Upper lobe of right lung (tissue), 1 donor: ENCODE results near the gene TEX264. TPM values are rescaled to one million over a fixed set of nuclear protein-coding genes. Genes with fewer than 3 reads are reported as not detected.
A peak's percentile ranks its signal among the peaks of the same experiment; 100 is the strongest.

ENCODE experiments used
- ATAC-seq: fragments of 200-7000 bp; cut with Tn5 transposase; one replicate; pipeline ENCODE4 v1.9.1; 2020; ENCODE audit warnings: mild to moderate bottlenecking, moderate library complexity
- DNase-seq: peaks from one replicate; pipeline ENCODE4 v3.0.0-alpha.2; 2020
- H3K27ac ChIP-seq: fragments of 200-600 bp; one replicate; pipeline ENCODE4 v1.8.0; 2022
- H3K27me3 ChIP-seq: fragments of 200-600 bp; one replicate; pipeline ENCODE4 v1.8.0; 2022; ENCODE audit warnings: mild to moderate bottlenecking
- H3K36me3 ChIP-seq: fragments of 200-600 bp; one replicate; pipeline ENCODE4 v1.8.0; 2022
- H3K4me1 ChIP-seq: fragments of 200-600 bp; one replicate; pipeline ENCODE4 v1.8.0; 2022
- H3K4me3 ChIP-seq: fragments of 200-600 bp; one replicate; pipeline ENCODE4 v1.8.0; 2022; ENCODE audit warnings: mild to moderate bottlenecking
- H3K9me3 ChIP-seq: fragments of 200-600 bp; one replicate; pipeline ENCODE4 v1.8.0; 2022
- intact Hi-C: fragments of 100-400 bp; cut with DNase I; formaldehyde crosslinking; loops from one replicate; pipeline ENCODE4 v1.11.0; 2022
- total RNA-seq: library from RNA; stranded (reverse); fragmentation: NEBNext Ultra II Directional; extraction: Animal tissue kit (Norgen Biotek cat#: 25700); gene quantifications from one replicate; pipeline ENCODE4 v1.2.1, GENCODE V29; 2021
- TF ChIP-seq, protein P1 (sequence below): fragments of 200-600 bp; IDR thresholded peaks from one replicate; pipeline ENCODE4 v1.8.0; 2022; ENCODE audit warnings: antibody characterized with exemption
- donor health status: DM: no; HTN: yes; CAD: no; lungs with severe emphysema.

The TEX264 gene
- total RNA-seq, 1 donor from 2014 or later, result 51.0 TPM

DNA sequence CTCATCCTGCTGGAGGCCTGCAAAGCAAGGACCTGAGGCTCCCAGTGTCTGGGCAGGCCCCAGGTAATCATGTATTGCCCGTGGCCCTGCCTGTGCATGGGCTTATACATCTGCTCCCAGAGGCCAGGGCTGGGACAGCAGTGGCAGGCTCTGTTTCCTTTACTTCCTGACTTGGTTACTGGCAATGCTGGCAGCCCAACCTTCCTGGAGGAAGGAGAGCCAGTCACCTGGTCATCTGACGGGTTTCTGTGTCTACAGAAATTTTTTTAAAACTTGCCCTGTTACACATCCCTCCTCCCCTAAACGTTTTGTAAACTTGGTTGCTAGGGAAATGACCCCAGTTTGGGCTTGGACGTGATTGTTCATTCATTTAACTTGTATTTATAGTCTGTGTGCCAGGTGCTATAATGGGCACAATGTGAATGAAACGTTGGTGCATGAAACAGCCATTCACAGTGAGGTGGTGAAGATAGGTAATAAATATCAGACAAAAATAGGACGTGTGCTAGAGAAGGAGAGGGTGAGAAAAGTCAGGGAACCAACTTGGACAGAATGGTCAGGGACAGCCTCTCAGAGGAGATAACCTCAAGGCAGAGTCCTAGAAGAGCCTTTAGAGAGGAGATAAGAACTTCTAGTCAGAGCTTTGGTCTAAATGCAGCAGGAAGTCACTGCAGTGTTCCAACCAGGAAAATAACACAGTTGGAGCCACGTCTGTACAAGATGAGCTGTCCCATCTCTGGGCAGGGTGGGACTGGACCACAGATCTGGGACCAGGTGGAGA, 14.1 kb downstream of the TEX264 start:
- no peak for DNase-seq

DNA sequence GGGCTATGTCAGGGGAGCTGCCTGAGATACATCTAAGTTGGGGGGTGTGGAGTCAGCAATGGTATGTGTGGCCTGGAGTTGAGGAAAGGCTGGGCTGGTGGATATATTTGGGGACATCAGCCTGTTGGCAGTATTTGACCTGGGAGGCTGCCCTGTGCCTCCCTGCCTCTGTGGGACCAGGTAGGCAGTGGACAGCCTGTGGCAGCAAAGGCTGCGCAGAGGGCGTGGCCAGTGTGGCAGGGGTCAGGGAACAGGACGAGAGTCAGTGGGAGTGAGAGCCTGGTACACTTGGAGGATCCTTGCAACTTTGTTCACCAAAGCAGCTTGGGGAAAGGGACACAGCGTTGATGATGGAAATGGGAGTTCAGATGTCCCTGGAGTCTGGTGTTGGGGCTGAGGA, 15.0 kb downstream of the TEX264 start:
- Histone ChIP-seq H3K4me3 (no peak overlapping the region), H3K9me3 (no peaks in the 10 kb centered on the region), H3K4me1 (peaks cover 56% of the 10 kb centered on the region), H3K36me3 (peaks cover 33% of the 10 kb centered on the region), H3K27me3 (no peaks in the 10 kb centered on the region), H3K27ac (peak overlapping the region; percentile 76)
- TF ChIP-seq, protein P1, sequence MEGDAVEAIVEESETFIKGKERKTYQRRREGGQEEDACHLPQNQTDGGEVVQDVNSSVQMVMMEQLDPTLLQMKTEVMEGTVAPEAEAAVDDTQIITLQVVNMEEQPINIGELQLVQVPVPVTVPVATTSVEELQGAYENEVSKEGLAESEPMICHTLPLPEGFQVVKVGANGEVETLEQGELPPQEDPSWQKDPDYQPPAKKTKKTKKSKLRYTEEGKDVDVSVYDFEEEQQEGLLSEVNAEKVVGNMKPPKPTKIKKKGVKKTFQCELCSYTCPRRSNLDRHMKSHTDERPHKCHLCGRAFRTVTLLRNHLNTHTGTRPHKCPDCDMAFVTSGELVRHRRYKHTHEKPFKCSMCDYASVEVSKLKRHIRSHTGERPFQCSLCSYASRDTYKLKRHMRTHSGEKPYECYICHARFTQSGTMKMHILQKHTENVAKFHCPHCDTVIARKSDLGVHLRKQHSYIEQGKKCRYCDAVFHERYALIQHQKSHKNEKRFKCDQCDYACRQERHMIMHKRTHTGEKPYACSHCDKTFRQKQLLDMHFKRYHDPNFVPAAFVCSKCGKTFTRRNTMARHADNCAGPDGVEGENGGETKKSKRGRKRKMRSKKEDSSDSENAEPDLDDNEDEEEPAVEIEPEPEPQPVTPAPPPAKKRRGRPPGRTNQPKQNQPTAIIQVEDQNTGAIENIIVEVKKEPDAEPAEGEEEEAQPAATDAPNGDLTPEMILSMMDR, result no peak
- DNase-seq, result no peak
- ATAC-seq, result no peak
- intact Hi-C loops, result no loop called here

More for the DNA sequence above, 14.1 kb downstream of the TEX264 start:
- H3K27ac ChIP-seq, result peak overlapping the region; percentile 76
- H3K27me3 ChIP-seq, result no peaks in the 10 kb centered on the region
- no peak for ATAC-seq
- H3K4me1 ChIP-seq, result peaks cover 62% of the 10 kb centered on the region
- intact Hi-C loops, result loop anchor here (5.0 kb wide), 1 partner anchor 183 kb away; the partner anchor contains the start of gene DCAF1
- no peaks in the 10 kb centered on the region for H3K9me3 ChIP-seq
- TF ChIP-seq, protein P1, result peak; percentile 9
- H3K4me3 ChIP-seq, result no peak overlapping the region
- H3K36me3 ChIP-seq, result peaks cover 33% of the 10 kb centered on the region

DNA sequence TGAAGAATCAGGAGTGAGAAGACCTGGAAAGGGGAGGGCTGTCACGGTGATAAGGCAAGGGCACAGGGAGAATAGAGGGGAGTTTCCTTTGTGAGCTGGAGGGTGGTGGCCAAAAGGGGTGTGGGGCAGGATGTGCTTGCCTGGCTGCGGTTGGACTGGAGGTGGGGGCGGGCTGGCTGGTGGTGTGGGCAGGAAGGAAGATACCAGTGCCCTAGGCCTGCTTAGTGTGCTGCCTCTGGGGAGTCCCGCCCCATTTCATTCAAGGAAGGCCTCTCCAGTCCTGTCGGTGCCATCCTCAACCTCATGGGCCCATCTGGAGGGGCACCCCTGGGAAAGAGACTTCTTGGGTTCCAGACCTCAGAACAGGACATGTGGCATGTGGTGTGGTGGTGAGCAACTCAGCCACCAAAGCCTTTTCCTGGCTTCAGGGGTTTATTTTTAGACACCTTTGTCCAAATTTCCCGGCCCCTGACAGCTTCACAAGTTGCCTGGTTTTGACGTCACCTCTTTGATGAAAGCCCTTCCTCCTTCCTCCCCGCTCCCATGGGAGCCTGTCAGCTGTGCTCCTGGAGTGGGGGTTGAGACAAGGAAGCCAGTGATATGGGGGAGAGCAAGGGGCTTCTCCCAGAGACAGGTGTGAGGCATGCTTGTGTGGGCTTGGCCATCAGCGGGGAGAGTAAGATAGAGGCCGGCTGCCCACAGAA, 15.6 kb downstream of the TEX264 start:
- Histone ChIP-seq H3K9me3 (no peaks in the 10 kb centered on the region), H3K4me1 (peaks cover 50% of the 10 kb centered on the region), H3K4me3 (no peak overlapping the region), H3K27ac (peak overlapping the region; percentile 76), H3K36me3 (peaks cover 34% of the 10 kb centered on the region), H3K27me3 (no peaks in the 10 kb centered on the region)
- intact Hi-C loops, result no loop called here
- TF ChIP-seq, protein P1, result no peak
- peak; percentile 76 for DNase-seq
- peak; percentile 76 for ATAC-seq

DNA sequence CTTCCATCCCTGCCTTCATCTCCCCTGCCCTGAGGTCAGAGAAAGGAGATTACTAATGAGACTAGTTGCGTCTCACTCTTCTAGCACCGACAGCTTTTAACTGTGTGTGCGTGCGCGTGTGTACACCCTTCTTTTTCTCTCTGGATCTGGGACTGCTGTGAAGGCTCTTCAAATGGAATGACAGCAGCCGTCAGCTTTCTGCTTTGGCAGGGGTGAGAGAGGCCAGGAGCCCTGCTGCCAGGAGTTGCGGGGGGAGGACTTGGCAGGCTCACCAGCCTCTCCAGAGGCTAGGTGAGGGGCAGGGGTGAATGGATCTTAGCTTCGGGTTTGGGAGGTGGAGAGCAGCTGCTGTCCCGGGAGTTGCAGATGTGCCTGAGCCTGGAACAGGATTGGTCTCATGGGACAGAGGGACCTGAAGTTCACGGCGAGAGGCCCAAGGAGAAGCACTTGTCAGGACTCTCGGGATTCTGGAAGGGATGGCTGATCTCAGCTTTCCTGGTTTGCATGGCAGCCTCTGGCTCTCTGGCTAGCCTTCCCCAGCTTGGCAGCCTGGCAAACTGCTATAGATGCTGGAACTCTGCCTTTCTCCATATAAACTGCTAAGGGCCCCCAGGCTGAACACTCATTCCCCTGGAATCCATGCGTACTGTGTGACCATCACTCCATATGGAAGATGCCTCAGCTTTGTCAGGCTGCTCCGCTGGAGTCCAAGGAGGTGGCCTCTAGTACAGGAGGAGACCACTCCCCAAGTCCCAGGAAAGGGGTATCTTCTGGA, 16.6 kb downstream of the TEX264 start:
- DNase-seq (no peak), ATAC-seq (no peak)
- TF ChIP-seq, protein P1, result no peak
- intact Hi-C loops, result no loop called here
- peak overlapping the region; percentile 76 for H3K27ac ChIP-seq
- peaks cover 42% of the 10 kb centered on the region for H3K36me3 ChIP-seq
- no peaks in the 10 kb centered on the region for H3K27me3 ChIP-seq
- H3K4me1 ChIP-seq, result peaks cover 40% of the 10 kb centered on the region
- no peaks in the 10 kb centered on the region for H3K9me3 ChIP-seq
- H3K4me3 ChIP-seq, result no peak overlapping the region

DNA sequence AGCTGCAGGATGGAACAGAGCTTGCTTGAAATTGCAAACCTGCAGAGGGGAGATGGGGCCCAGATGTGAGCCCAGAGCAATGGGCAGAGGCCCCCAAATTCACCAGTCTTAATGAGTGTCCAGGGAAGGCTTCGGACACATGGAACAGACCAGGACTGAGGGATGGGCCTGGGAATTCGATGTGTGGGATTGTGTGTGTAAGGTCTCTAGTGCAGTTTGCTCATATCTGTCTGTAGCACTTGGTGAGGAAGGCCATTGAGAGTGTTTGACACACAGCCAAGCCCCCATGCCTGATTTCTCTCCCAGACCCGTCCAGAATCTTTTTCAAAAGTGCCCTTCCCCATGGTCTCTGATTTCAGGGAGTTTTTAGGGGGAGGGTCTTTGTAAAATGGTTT, 17.2 kb downstream of the TEX264 start:
- Histone ChIP-seq H3K9me3 (no peaks in the 10 kb centered on the region), H3K4me3 (no peak overlapping the region), H3K36me3 (peaks cover 48% of the 10 kb centered on the region), H3K27ac (no peak overlapping the region), H3K4me1 (peaks cover 36% of the 10 kb centered on the region), H3K27me3 (no peaks in the 10 kb centered on the region)
- TF ChIP-seq, protein P1, result no peak
- intact Hi-C loops, result no loop called here
- no peak for DNase-seq
- ATAC-seq, result no peak
